Skeletal muscle satellite cell (primary cell): ENCODE data around the gene COA1.

Experiments
- H3K27me3 ChIP-seq: 2 replicates; pipeline ENCODE4 v1.7.0; 2013; ENCODE audit warnings: low read length; ENCODE audit not compliant: control insufficient read depth, insufficient read depth
- H3K36me3 ChIP-seq: 2 replicates; pipeline ENCODE4 v1.7.0; 2013; ENCODE audit warnings: mild to moderate bottlenecking, control low read depth, low read length; ENCODE audit not compliant: insufficient read depth
- H3K4me1 ChIP-seq: 2 replicates; pipeline ENCODE4 v1.7.0; 2013; ENCODE audit warnings: low read length; ENCODE audit not compliant: control insufficient read depth, insufficient read depth
- H3K4me2 ChIP-seq: 2 replicates; pipeline ENCODE4 v1.7.0; 2013; ENCODE audit warnings: mild to moderate bottlenecking, low read length
- H3K4me3 ChIP-seq: 2 replicates; pipeline ENCODE4 v1.7.0; 2013; ENCODE audit warnings: low read length
- H3K9ac ChIP-seq: 2 replicates; pipeline ENCODE4 v1.7.0; 2013; ENCODE audit warnings: mild to moderate bottlenecking, low read depth, low read length, moderate library complexity
- H3K9me3 ChIP-seq: replicated peaks from 2 replicates; pipeline ENCODE4 v1.7.0; 2013; ENCODE audit warnings: mild to moderate bottlenecking, control low read depth, low read length

COA1 gene

GRCh38 chr7:43756368-43757072, 27.2 kb upstream of the COA1 start:
- Histone ChIP-seq H3K9me3 (no peaks in the 10 kb centered on the region), H3K9ac (no peak overlapping the region), H3K4me3 (no peak overlapping the region), H3K27me3 (peaks cover 4% of the 10 kb centered on the region), H3K4me1 (peaks cover 20% of the 10 kb centered on the region), H3K4me2 (peak overlapping the region; percentile 17), H3K36me3 (no peaks in the 10 kb centered on the region)

DNA sequence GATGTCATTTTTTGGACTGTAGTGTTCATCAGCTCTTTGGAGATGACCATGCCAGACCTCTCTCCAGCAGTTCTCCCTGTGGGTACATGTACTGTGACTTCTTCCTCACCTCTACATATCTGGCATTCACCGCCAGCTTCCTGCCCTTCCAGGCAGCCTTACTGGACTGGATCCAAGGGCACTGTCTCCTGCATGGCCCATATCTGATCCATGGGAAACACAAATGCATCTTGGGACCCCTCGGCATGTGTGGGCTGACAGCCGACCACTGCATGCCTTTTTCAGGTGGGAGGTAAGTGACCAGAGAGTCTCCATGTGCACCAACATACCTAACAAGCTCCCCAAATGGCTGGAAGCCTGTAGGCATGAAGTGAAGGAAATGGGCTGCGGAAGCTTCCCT, 25.3 kb upstream of the COA1 start:
- Histone ChIP-seq H3K9me3 (no peaks in the 10 kb centered on the region), H3K9ac (no peak overlapping the region), H3K36me3 (no peaks in the 10 kb centered on the region), H3K27me3 (peaks cover 10% of the 10 kb centered on the region), H3K4me2 (no peak overlapping the region), H3K4me3 (no peak overlapping the region), H3K4me1 (peaks cover 20% of the 10 kb centered on the region)

GRCh38 chr7:43753843-43754242, 24.5 kb upstream of the COA1 start:
- Histone ChIP-seq H3K36me3 (no peaks in the 10 kb centered on the region), H3K27me3 (peaks cover 16% of the 10 kb centered on the region), H3K4me3 (no peak overlapping the region), H3K4me2 (no peak overlapping the region), H3K4me1 (peaks cover 15% of the 10 kb centered on the region), H3K9ac (no peak overlapping the region), H3K9me3 (no peaks in the 10 kb centered on the region)

GRCh38 chr7:43753271-43753810, 24.0 kb upstream of the COA1 start:
- H3K4me3 ChIP-seq, result no peak overlapping the region

DNA sequence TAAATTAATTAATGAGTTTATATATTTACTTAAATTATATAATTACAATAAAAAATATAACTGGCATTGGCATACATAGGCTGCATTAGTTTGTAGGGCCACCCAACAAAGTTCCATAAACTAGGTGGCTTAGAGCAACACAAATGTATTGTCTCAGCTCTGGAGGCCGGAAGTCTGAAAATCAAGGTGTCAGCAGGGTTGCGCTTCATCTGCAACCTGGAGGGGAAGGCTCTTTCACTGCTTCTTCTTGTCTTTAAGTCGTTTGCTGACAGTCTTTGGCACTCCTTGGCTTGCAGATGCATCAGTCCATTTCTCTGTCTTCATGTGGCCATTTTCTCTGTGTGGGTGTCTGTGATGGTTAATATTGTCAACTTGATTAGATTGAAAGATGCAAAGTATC, 23.1 kb upstream of the COA1 start:
- Histone ChIP-seq H3K4me1 (peaks cover 9% of the 10 kb centered on the region), H3K27me3 (peaks cover 24% of the 10 kb centered on the region), H3K4me2 (no peak overlapping the region)

More at GRCh38 chr7:43753271-43753810, 24.0 kb upstream of the COA1 start:
- Histone ChIP-seq H3K9me3 (no peaks in the 10 kb centered on the region), H3K4me2 (no peak overlapping the region), H3K36me3 (no peaks in the 10 kb centered on the region), H3K4me1 (peaks cover 15% of the 10 kb centered on the region), H3K9ac (no peak overlapping the region), H3K27me3 (peaks cover 20% of the 10 kb centered on the region)

GRCh38 chr7:43750016-43750887, 20.9 kb upstream of the COA1 start:
- Histone ChIP-seq H3K36me3 (no peaks in the 10 kb centered on the region), H3K4me1 (no peaks in the 10 kb centered on the region), H3K27me3 (peaks cover 32% of the 10 kb centered on the region), H3K9me3 (no peaks in the 10 kb centered on the region), H3K4me2 (peak overlapping the region; percentile 46), H3K9ac (no peak overlapping the region), H3K4me3 (no peak overlapping the region)

More for the DNA sequence above, 23.1 kb upstream of the COA1 start:
- no peaks in the 10 kb centered on the region for H3K36me3 ChIP-seq
- H3K9me3 ChIP-seq, result no peaks in the 10 kb centered on the region
- no peak overlapping the region for H3K9ac ChIP-seq
- H3K4me3 ChIP-seq, result no peak overlapping the region

- H3K4me1 ChIP-seq, result no peaks in the 10 kb centered on the region
- H3K9me3 ChIP-seq, result no peaks in the 10 kb centered on the region
- H3K36me3 ChIP-seq, result no peaks in the 10 kb centered on the region
- H3K4me3 ChIP-seq, result no peak overlapping the region
- no peak overlapping the region for H3K4me2 ChIP-seq
- H3K9ac ChIP-seq, result no peak overlapping the region
- peaks cover 32% of the 10 kb centered on the region for H3K27me3 ChIP-seq
Observed at GRCh38 chr7:43749383-43749940, 20.1 kb upstream of the COA1 start.

GRCh38 chr7:43747328-43748105, 18.2 kb upstream of the COA1 start:
- H3K4me1 ChIP-seq, result no peaks in the 10 kb centered on the region

DNA sequence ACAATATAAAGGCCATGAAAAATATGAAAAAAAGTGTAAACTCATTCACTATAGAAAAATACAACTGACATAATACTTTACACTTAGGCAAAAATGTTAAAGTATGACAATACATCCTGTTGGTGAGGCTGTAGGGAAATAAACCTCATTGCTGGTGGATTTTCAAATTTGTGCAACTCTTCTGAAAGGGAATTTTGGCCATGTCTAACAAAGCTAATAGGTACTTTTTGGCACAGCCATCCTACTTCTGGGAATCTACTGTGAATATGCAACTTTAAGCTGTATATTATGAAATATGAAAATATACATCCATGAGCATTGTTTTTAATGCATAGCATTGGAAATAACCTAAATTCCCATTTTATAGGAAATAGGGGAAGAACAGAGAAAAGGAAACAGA, 13.4 kb upstream of the COA1 start:
- Histone ChIP-seq H3K4me3 (no peak overlapping the region), H3K9ac (no peak overlapping the region), H3K27me3 (peaks cover 11% of the 10 kb centered on the region), H3K36me3 (no peaks in the 10 kb centered on the region), H3K4me2 (no peak overlapping the region), H3K9me3 (no peaks in the 10 kb centered on the region), H3K4me1 (no peaks in the 10 kb centered on the region)

More at GRCh38 chr7:43747328-43748105, 18.2 kb upstream of the COA1 start:
- Histone ChIP-seq H3K4me2 (no peak overlapping the region), H3K9ac (no peak overlapping the region), H3K36me3 (no peaks in the 10 kb centered on the region), H3K9me3 (no peaks in the 10 kb centered on the region), H3K4me3 (no peak overlapping the region), H3K27me3 (peaks cover 30% of the 10 kb centered on the region)

- peaks cover 2% of the 10 kb centered on the region for H3K27me3 ChIP-seq
- H3K36me3 ChIP-seq, result no peaks in the 10 kb centered on the region
- H3K4me2 ChIP-seq, result no peak overlapping the region
- H3K9me3 ChIP-seq, result no peaks in the 10 kb centered on the region
- H3K4me3 ChIP-seq, result no peak overlapping the region
- H3K9ac ChIP-seq, result no peak overlapping the region
- H3K4me1 ChIP-seq, result no peaks in the 10 kb centered on the region
Observed at GRCh38 chr7:43737467-43738127, 8.3 kb upstream of the COA1 start.
